Stimulated activated CD8-positive, alpha-beta memory T cell treated with anti-CD3 and anti-CD28 coated beads, Interleukin-7, amount 100 ng/mL, for 1 hour (primary cell): ENCODE data around the gene MCF2.
"Not testable (repeated sequence)": the region's sequence is repeated elsewhere in the genome, so short reads cannot be mapped to it uniquely, and the experiment has no call there.

Experiments
- DNase-seq, 2 donors: peaks; one replicate each; pipeline ENCODE4 v3.0.0-alpha.2; 2020; ENCODE audit warnings: low read depth in 2 of 2

The MCF2 gene

GRCh38 chrX:139708067-139708466 lies at the start of gene MCF2:
MCF2 (minus strand) TSS chrX:139708167; CDS start chrX:139651744, 56,423 bp downstream.
- DNase-seq = no peak

- DNase-seq = no peak
These were observed 43.1 kb upstream of the MCF2 start for GRCh38 chrX:139751053-139751452.

DNA sequence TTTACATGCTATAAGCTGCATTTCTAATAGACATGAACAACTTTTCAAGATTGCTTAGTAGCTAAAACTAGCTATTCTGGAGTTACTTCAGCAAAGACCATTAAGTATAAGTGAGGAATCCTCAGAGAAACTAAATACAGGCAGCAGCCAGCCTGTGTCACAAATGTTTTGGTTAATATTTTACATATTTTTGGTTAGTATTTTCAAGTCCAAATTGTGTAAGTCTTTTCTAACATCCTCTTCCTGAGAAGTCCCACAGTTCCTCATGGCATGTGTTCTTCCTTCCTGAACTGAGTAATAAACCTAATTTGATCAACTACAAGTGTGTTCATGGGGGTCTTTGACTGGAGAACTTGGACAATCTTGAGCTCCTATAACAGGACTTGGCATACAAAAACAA lies 42.4 kb upstream of the MCF2 start:
- no peak for DNase-seq

- no peak for DNase-seq
These were observed 31.2 kb upstream of the MCF2 start for GRCh38 chrX:139739138-139739537.

DNA sequence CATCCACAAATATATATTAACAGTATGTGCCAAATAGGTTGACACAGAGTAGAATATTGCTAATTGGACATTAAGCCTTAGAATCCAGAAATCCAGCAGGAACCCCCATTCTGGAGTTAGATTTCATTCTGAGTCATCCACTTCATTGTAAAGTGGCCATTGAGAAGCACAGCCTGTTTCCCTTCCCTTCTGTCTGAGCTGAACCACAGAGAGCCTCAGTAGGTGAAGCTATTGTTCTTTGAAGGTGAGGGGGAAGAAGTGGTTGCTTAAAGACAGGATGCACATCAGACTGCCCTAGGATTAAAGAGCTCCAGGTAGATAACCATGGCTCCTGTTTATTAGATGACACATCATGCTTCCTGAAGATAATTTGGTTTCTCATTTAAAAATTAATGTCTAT lies 30.6 kb upstream of the MCF2 start:
- DNase-seq = no peak

DNA sequence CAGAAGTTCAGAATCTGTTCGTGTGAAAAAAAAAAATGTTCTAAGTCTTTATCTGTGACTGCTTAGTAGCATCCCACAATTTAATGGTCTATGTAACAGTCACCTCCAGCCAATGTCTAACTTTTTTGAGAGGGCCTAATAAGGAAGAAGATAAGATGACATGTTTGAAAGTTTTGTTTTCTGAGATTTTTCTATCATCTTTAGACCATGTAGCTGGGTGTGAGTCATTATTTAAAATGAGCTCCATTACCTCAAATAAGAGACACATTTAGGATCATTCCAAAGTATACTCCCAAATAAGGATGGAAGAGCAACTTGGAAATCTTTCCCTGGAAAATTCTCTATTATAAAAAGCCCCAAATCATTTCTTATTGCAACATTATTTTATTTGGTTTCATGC lies 28.2 kb upstream of the MCF2 start:
- DNase-seq = no peak

- no peak for DNase-seq
These were observed 27.0 kb upstream of the MCF2 start for GRCh38 chrX:139734996-139735395.

GRCh38 chrX:139725720-139726119 lies 17.8 kb upstream of the MCF2 start:
- DNase-seq = no peak

GRCh38 chrX:139724626-139725025 lies 16.7 kb upstream of the MCF2 start:
- DNase-seq = no peak

DNA sequence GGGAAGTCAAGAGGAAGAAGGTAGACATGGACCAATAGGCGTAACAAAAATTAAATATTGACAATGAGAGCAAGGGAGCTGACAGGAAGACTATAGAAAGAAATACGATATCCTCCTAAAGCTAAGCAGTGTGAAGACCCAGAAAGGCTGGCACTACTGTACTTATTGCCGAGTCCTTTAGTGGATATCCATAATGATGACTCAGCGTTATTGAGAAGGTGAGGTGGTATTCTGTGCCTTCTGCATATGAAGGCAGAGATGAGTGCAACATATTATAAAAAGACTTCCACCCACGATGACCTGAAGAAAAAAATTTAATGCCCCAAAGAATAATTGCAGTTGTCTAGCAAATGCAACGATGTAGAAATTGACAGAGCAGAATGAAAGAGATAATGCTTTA lies 13.0 kb upstream of the MCF2 start:
- DNase-seq = no peak

DNA sequence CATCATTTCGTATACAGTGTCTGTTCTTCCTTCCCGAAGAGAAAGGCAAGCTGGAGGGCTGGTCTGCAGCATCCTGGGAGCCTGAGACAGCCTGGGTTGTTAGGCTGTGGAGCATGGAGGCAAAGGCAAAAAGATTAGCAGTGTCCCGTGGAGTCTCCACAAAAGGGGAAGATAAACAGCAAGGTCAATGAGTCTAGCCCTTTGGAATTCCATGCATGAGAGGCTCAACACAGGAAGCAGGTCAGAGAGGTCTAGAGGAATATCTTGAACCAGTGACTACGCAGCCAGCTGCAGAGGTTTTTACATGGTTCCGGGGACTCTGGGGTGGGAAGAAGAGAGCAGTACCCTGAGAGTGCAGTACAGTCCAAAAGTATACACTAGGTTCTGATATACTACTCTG lies 12.2 kb upstream of the MCF2 start:
- no peak for DNase-seq

GRCh38 chrX:139702658-139703057 lies 5.3 kb downstream of the MCF2 start:
- no peak for DNase-seq

- DNase-seq = no peak
These were observed 15.1 kb downstream of the MCF2 start for GRCh38 chrX:139692908-139693307.

- no peak for DNase-seq
These were observed 15.5 kb downstream of the MCF2 start for GRCh38 chrX:139692506-139692849.

DNA sequence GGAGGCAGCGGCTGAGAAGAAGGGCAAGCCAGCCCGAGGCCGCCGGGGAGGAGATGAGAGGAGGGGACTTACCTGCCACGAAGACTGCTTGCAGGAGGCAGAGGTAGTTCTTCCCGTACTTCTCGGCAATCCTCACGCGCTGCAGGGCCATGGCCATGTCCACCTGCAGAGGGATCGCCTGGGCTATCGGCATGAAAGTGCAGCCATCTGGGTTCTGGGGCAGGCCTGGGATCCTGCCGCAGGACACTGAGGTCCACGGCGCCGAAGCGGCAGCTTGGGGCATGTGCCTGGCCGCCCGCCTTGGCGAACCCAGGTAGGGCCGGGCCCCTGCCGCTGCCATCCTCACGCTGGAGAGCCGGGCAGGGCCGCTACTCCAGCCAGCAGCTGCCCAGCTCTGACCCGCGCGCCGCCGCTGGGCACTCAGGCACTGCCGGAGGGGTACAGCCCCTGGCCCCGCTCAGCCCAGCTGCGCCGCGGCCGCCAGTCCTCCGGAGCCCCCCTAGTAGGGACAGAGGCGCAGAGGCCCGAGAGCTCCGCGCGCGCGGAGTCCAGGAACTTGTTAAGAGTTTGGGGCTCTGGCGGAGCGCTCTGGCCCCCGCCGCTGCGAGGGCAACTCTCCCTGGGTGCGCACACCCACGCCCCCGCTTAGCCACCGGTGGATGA lies 16.0 kb downstream of the MCF2 start:
- DNase-seq = no peak

DNA sequence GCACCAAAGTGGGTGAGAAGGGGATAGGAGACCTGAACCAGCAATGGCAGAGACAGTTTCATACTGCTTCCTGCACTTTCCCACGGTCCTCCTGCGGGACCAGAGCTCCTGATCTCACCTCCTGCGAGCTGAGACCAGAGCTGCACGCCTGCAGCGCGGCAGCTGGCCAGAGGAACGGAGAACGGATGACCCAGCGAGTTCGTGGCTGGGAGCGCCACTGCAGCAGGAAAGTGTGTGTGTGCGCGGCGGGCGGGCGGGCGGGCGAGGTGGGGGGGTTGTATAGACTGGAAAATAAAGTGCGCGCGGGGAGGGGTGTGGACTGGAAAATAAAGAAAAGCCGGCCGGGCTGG lies 16.5 kb downstream of the MCF2 start:
- no peak for DNase-seq

GRCh38 chrX:139685175-139685574 lies 22.8 kb downstream of the MCF2 start:
- not testable (repeated sequence) for DNase-seq

- no peak for DNase-seq
These were observed 27.6 kb downstream of the MCF2 start for GRCh38 chrX:139680356-139680755.

- DNase-seq = no peak
These were observed 60.4 kb downstream of the MCF2 start for GRCh38 chrX:139647597-139647996.

GRCh38 chrX:139642241-139642927 lies 65.6 kb downstream of the MCF2 start:
- no peak for DNase-seq

DNA sequence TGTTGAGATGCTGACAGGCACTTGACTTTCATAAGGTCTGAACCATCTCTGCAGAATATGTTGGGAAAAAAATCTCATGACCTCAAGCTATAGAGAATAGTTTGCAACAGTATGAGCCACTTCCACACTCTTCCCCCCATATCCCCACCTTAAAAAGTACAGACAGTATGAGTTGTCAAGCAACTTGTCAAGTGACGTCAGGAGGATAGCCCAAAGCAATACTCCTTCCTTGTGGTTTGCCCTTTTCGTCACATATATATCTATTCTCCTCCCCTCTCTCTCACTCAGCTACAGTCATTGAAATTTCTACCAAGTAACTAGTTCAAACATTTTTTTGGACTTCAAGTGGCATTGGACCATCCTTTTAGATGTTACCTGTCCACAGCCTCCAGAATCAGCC lies 67.7 kb downstream of the MCF2 start:
- no peak for DNase-seq

- DNase-seq = no peak
These were observed 68.7 kb downstream of the MCF2 start for GRCh38 chrX:139639253-139639652.

- DNase-seq = no peak
These were observed 107.9 kb downstream of the MCF2 start for GRCh38 chrX:139600105-139600504.

DNA sequence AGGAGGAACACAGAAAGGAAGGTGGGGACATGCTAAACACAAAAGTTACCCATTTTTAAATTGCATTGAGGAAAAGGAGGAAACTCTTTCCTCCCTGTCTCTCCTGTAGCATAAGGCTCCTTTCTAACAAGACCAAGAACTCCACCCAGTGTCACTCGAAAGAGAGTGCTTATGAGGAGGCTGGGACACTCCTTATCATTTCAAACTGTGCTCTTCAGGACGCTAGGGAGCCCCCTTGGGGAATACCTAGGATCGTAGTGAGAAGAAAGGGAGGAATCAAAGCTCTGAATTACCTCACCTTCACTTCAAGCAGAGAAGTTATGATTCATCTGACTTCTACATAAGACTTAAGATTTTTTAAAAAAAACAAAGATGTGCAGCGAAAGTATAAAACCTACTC lies 111.9 kb downstream of the MCF2 start:
- DNase-seq = no peak
